Left ventricle myocardium inferior (tissue), 1 donor: ENCODE data around the gene EME1. TPM values are rescaled to one million over a fixed set of nuclear protein-coding genes. Genes with fewer than 3 reads are reported as not detected.

Experiments used
- DNase-seq: peaks from one replicate; pipeline ENCODE4 v3.0.0-alpha.2; 2020
- H3K27ac ChIP-seq: fragments of 200-600 bp; replicated peaks from 2 replicates; pipeline ENCODE4 v1.8.0; 2021
- H3K27me3 ChIP-seq: fragments of 200-600 bp; 2 replicates; pipeline ENCODE4 v1.8.0; 2021; ENCODE audit warnings: low read depth
- H3K36me3 ChIP-seq: fragments of 200-600 bp; 2 replicates; pipeline ENCODE4 v1.8.0; 2021
- H3K4me1 ChIP-seq: fragments of 200-600 bp; 2 replicates; pipeline ENCODE4 v1.8.0; 2021
- H3K4me3 ChIP-seq: fragments of 200-600 bp; 2 replicates; pipeline ENCODE4 v1.8.0; 2021; ENCODE audit warnings: mild to moderate bottlenecking, moderate library complexity
- H3K9me3 ChIP-seq: fragments of 200-600 bp; replicated peaks from 2 replicates; pipeline ENCODE4 v1.8.0; 2021
- CTCF ChIP-seq: fragments of 200-600 bp; IDR thresholded peaks from 2 replicates; pipeline ENCODE4 v1.8.0; 2021; ENCODE audit warnings: antibody characterized with exemption, mild to moderate bottlenecking, borderline replicate concordance
- intact Hi-C: fragments of 100-400 bp; cut with micrococcal nuclease; formaldehyde crosslinking; loops from one replicate; pipeline ENCODE4 v1.11.0; 2022
- total RNA-seq: library from RNA; stranded (reverse); fragmentation: NEBNext Ultra II Directional; extraction: Animal tissue kit (Norgen Biotek cat#: 25700); gene quantifications from one replicate; pipeline ENCODE4 v1.2.1, GENCODE V29; 2021
- donor health status: DM: no; HTN: yes; CAD: no; lungs with severe emphysema.

EME1 gene
- total RNA-seq, 1 donor from 2014 or later = 0.74 TPM

GRCh38 chr17:50375858-50376538, 3.0 kb downstream of the EME1 start:
- intact Hi-C loops = no loop called here
- Histone ChIP-seq H3K9me3 (no peaks in the 10 kb centered on the region), H3K4me1 (peaks cover 25% of the 10 kb centered on the region), H3K27me3 (no peaks in the 10 kb centered on the region), H3K36me3 (peaks cover 4% of the 10 kb centered on the region), H3K4me3 (no peak overlapping the region), H3K27ac (no peak overlapping the region)
- no peak for DNase-seq
- TF ChIP-seq CTCF = no peak

DNA sequence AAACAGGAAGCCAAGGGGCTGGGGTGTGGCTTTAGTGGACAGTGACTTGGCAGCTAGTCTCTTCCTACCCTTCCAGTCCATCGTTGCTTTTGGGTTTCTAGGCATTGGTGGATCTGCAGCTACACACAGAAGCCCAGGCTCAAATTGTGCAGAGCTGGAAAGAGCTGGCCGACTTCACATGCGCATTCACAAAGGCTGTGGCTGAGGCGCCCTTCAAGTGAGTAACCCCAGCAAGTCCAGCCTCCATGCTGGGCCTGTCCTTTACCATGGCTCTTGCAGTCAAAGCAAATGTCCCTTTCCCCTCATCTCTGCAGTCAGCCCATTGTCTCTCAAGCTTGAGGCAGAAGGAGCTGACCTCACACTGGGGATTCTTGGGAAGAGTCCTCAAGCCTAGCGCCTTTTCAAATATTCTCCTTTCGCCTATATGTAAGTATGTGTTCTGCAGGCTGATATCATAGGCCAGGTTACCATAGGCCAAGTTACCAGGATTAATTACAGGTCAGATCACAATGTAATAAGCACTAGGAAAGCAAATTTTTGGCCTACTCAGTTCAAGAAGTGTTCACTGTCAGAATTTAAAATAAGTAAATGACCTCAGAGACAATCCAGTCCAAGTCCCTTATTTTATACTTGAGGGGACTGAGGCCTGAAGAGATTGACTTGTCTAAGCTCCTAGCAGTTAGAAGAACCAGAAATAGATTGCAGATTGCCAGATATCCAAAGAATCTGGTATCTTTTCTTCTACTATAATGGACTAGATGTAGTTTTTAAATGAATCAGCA, 6.5 kb downstream of the EME1 start:
- no peak for DNase-seq
- Histone ChIP-seq H3K27me3 (no peaks in the 10 kb centered on the region), H3K4me1 (peaks cover 7% of the 10 kb centered on the region), H3K4me3 (no peak overlapping the region), H3K9me3 (no peaks in the 10 kb centered on the region), H3K27ac (no peak overlapping the region), H3K36me3 (peaks cover 38% of the 10 kb centered on the region)
- intact Hi-C loops = no loop called here
- no peak for TF ChIP-seq CTCF

DNA sequence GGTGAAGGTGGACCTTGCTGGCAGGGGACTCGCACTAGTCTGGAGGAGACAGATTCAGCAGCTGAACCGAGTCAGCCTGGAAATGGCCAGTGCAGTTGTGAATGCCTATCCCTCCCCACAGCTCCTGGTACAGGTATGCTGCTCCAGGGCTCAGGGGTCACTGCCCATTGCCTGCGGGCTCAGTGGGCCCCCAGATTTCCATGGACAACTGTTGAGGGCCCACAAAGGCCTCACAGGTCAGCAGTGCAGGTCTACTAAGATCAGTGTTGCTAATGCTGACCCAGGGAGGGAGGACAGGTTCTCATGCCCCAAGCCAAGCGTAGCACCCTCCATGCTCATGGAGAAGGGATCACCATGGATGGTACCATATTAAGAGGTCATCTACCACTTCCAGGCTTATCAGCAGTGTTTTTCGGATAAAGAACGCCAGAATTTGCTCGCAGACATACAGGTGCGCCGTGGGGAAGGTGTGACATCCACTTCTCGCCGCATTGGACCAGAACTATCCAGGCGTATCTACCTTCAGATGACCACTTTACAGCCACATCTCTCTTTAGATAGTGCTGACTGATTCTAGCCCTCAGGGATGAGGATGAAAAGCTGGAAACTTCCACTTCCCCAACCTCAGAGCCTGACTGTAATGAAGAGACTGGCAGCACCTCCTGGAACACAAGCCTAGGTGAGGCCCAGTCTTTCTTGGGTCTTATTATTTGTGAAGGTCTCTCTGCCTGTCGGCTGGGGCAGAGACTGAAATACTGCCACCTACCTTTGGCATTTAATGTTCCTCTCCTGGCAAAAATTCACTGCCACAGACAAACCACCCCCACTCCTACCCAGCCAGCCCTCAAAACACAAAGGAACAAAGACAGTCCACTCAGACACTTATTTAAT, 7.6 kb downstream of the EME1 start:
- no peaks in the 10 kb centered on the region for H3K27me3 ChIP-seq
- DNase-seq = no peak
- H3K9me3 ChIP-seq = no peaks in the 10 kb centered on the region
- intact Hi-C loops = no loop called here
- peaks cover 7% of the 10 kb centered on the region for H3K4me1 ChIP-seq
- H3K36me3 ChIP-seq = peaks cover 48% of the 10 kb centered on the region
- H3K27ac ChIP-seq = no peak overlapping the region
- TF ChIP-seq CTCF = no peak
- H3K4me3 ChIP-seq = no peak overlapping the region

DNA sequence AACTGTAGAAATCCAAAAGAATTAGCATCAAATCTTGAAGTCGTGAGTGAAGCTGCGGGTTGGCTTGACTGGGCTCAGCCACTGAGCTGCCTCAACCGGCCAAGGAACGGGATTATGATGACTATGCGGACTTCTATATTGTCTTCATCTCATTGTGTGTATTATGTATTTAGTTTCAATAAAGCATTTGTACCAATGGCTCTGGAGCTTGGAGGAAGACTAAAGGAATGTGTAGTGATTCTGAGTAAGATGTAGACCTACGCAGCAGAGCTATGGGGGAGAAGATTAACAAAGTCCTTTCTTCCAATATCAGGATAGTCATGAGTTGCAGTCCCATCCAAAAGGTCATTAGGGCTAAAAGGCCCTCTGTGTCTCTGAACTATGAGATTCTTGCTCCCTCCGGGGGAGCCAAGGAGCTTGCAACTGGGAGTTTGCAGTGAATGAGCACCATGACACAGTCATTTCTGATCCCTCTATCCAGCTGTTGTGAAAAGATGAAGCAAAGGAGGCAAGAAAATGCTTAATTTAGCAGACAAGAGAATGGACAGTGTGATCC, 8.3 kb downstream of the EME1 start:
- no peak overlapping the region for H3K4me3 ChIP-seq
- peaks cover 56% of the 10 kb centered on the region for H3K36me3 ChIP-seq
- DNase-seq = no peak
- no peaks in the 10 kb centered on the region for H3K27me3 ChIP-seq
- no peak overlapping the region for H3K27ac ChIP-seq
- H3K9me3 ChIP-seq = no peaks in the 10 kb centered on the region
- intact Hi-C loops = no loop called here
- H3K4me1 ChIP-seq = peaks cover 7% of the 10 kb centered on the region
- TF ChIP-seq CTCF = no peak

DNA sequence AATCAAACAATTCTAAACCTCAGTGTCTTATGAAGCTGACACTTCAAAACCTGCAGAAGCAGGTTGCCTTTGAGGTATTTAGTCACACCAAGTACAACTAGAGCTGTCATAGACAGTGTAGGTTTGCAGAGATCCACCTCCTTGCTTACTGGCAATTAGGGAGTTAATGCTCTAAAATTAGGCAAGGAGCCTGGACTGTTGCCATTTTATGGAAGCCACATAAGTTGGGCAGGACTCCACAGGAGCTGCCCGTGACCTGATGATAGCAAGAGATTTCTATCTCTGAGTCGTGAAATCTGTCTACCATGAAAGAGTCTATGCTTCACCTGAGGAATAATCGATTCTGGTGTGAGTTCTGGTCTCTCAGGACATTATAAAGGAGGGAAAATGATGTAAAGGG, 8.9 kb downstream of the EME1 start:
- Histone ChIP-seq H3K36me3 (peaks cover 62% of the 10 kb centered on the region), H3K27ac (no peak overlapping the region), H3K4me1 (peaks cover 7% of the 10 kb centered on the region), H3K4me3 (no peak overlapping the region), H3K9me3 (no peaks in the 10 kb centered on the region), H3K27me3 (no peaks in the 10 kb centered on the region)
- no peak for TF ChIP-seq CTCF
- intact Hi-C loops = no loop called here
- no peak for DNase-seq
